A673 (cell line): ENCODE results near the gene RASGRF1. TPM values are rescaled to one million over a fixed set of nuclear protein-coding genes. Genes with fewer than 3 reads are reported as not detected.

Experiments used
- BruUV-seq: library from RNA; stranded (reverse); fragments of 400-500 nt; replicated peaks from 2 replicates; lab custom pipeline; 2021; lab: Mats Ljungman, UMichigan
- CTCF ChIA-PET: fragments of 300-600 bp; sonication (Branson Sonifier 250); formaldehyde crosslinking; loops from one replicate; lab custom pipeline; 2022; ENCODE audit warnings: antibody characterized with exemption; lab: Charles Lee
- POLR2A ChIA-PET: fragments of 300-600 bp; sonication (Branson Sonifier 250); formaldehyde crosslinking; loops from one replicate; lab custom pipeline; 2022; ENCODE audit warnings: antibody characterized with exemption; ENCODE audit not compliant: low non-redundant PET; lab: Charles Lee
- DNase-seq: peaks from one replicate; pipeline ENCODE4 v3.0.0-alpha.2; 2015; ENCODE audit warnings: low spot score
- H3K27ac ChIP-seq: fragments of 200-600 bp; sonication (generic); 2 replicates; pipeline ENCODE4 v1.5.1; 2016; ENCODE audit warnings: mixed run types, low read depth, mild to moderate bottlenecking, mixed read lengths, antibody characterized with exemption, low read length; ENCODE audit not compliant: poor library complexity, severe bottlenecking
- H3K27me3 ChIP-seq: fragments of 200-600 bp; sonication (generic); replicated peaks from 2 replicates; pipeline ENCODE4 v1.6.1; 2017; ENCODE audit warnings: mixed run types, low read depth, mild to moderate bottlenecking, mixed read lengths, antibody characterized with exemption, low read length; ENCODE audit not compliant: insufficient read depth, poor library complexity
- H3K36me3 ChIP-seq: fragments of 200-600 bp; sonication (generic); 2 replicates; pipeline ENCODE4 v1.6.1; 2016; ENCODE audit warnings: mixed run types, mild to moderate bottlenecking, mixed read lengths, antibody characterized with exemption, low read length; ENCODE audit not compliant: insufficient read depth, poor library complexity, severe bottlenecking
- H3K4me1 ChIP-seq: fragments of 200-600 bp; sonication (generic); 2 replicates; pipeline ENCODE4 v1.6.1; 2017; ENCODE audit warnings: mixed run types, mild to moderate bottlenecking, mixed read lengths, antibody characterized with exemption, low read length; ENCODE audit not compliant: insufficient read depth, poor library complexity, severe bottlenecking
- H3K4me3 ChIP-seq: fragments of 200-600 bp; sonication (generic); 2 replicates; pipeline ENCODE4 v1.5.1; 2016; ENCODE audit warnings: low read depth, mixed run types, mild to moderate bottlenecking, mixed read lengths, low read length; ENCODE audit not compliant: poor library complexity, severe bottlenecking
- H3K9me3 ChIP-seq: fragments of 200-600 bp; sonication (generic); 2 replicates; pipeline ENCODE4 v1.6.1; 2016; ENCODE audit warnings: mixed run types, low read depth, mild to moderate bottlenecking, mixed read lengths, antibody characterized with exemption, low read length; ENCODE audit not compliant: poor library complexity, severe bottlenecking
- EZH2 ChIP-seq: fragments of 200-600 bp; sonication (generic); IDR thresholded peaks from 2 replicates; pipeline ENCODE4 v1.6.1; 2017; ENCODE audit warnings: borderline replicate concordance, low read depth, mild to moderate bottlenecking, mixed read lengths, antibody characterized with exemption, low read length; ENCODE audit not compliant: poor library complexity, severe bottlenecking
- intact Hi-C: fragments of 100-400 bp; cut with micrococcal nuclease; formaldehyde crosslinking; loops from one replicate; pipeline ENCODE4 v1.10.0; 2022; ENCODE audit not compliant: unreplicated experiment
- total RNA-seq: library from RNA; stranded (reverse); gene quantifications from 2 replicates; pipeline ENCODE4 v1.2.3, GENCODE V29; 2021
- TF ChIP-seq, protein P1 (sequence below): fragments of 300-800, 200-600 bp; sonication (generic); conservative IDR thresholded peaks from 2 replicates; pipeline ENCODE4 v1.5.1; 2017; ENCODE audit warnings: low read depth, mild to moderate bottlenecking, antibody characterized with exemption, low read length, moderate library complexity, mixed read lengths

The RASGRF1 gene
- total RNA-seq, 1 experiment from 2014 or later = 0.73 TPM

DNA sequence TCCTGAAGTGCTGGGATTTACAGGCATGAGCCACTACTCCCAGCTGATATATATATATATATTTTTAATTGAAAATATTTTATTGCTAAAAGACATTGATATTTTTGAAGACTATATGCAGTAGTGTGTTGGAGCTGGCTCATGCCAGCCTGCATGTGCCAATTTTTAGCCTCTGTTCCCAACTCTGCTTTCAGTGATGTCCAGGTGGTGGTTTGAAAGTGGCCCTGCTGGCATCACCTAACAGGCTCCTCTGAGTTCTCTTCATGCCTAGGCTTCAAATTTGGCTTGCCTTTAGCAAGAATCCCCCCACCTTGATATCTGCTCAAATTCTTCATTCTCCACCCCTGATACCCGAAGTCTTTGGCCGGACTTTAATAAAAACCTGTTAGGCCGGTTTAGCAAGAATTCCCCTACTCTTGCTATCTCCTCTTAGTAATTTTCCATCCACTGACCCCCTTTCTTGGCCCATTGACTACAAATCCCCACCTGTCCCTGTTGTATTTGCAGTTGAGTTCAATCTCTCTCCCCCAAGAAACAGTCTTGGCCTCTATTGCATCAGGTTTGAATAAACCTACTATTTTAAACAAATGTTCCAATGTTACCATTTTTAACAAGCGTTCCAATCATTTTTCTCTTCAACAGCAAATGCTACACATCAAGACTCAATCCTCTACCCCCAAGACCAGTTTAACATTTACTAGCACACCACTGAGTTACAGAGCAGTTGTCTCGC is 121.9 kb downstream of the RASGRF1 start:
- Histone ChIP-seq H3K4me3 (no peak overlapping the region), H3K4me1 (no peaks in the 10 kb centered on the region), H3K27me3 (no peaks in the 10 kb centered on the region), H3K27ac (no peak overlapping the region), H3K36me3 (no peaks in the 10 kb centered on the region), H3K9me3 (no peaks in the 10 kb centered on the region)
- no peak for DNase-seq
- POLR2A ChIA-PET = no interaction called here
- BruUV-seq = no TSS peak
- intact Hi-C loops = no loop called here
- CTCF ChIA-PET = no interaction called here
- TF ChIP-seq, protein P1, sequence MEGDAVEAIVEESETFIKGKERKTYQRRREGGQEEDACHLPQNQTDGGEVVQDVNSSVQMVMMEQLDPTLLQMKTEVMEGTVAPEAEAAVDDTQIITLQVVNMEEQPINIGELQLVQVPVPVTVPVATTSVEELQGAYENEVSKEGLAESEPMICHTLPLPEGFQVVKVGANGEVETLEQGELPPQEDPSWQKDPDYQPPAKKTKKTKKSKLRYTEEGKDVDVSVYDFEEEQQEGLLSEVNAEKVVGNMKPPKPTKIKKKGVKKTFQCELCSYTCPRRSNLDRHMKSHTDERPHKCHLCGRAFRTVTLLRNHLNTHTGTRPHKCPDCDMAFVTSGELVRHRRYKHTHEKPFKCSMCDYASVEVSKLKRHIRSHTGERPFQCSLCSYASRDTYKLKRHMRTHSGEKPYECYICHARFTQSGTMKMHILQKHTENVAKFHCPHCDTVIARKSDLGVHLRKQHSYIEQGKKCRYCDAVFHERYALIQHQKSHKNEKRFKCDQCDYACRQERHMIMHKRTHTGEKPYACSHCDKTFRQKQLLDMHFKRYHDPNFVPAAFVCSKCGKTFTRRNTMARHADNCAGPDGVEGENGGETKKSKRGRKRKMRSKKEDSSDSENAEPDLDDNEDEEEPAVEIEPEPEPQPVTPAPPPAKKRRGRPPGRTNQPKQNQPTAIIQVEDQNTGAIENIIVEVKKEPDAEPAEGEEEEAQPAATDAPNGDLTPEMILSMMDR = no peak
- no peak for TF ChIP-seq EZH2

DNA sequence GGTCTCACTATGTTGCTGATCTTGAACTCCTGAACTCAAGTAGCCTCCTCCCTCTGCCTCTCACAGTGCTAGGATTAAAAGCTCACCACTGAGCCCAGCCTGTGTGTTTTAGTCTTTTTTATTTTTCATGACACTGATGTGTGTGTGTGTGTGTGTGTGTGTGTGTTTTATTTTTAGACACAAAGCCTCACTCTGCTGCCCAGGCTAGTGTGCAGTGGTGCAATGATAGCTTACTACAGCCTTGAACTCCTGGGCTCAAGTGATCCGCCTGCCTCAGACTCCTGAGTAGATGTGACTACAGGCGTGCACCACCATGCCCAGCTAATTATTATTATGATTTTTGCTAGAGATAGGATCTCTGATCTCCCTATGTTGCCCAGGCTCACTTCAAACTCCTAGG is 122.5 kb downstream of the RASGRF1 start:
- no TSS peak for BruUV-seq
- intact Hi-C loops = no loop called here
- Histone ChIP-seq H3K4me3 (no peak overlapping the region), H3K27ac (no peak overlapping the region), H3K27me3 (no peaks in the 10 kb centered on the region), H3K9me3 (no peaks in the 10 kb centered on the region), H3K4me1 (no peaks in the 10 kb centered on the region), H3K36me3 (no peaks in the 10 kb centered on the region)
- TF ChIP-seq, protein P1 = no peak
- TF ChIP-seq EZH2 = no peak
- ChIA-PET CTCF (no interaction called here), POLR2A (interaction anchor here (0.6 to 0.7 kb wide), 2 partner anchors 20 to 255 kb away, joined by 3 read pairs; no protein-coding TSS in a partner anchor)
- DNase-seq = no peak

DNA sequence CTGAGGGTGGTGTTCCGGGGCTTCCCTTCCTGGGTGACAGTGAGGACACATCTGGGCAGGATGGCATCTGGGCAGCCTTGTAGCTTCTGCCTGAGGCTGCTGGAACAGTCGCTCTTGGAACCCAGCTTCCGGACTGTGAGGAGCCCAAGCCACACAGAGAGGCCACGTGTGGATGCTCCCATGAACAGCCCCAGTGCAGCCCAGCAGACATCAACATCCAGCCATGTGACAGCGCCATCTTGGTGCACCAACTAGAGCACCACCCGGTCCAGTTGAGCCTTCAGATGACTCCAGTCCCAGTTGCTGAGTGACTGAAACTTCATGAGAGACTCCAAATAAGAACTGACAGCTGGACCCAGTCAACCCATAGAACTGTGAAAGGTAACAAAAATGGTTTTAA is 130.3 kb downstream of the RASGRF1 start:
- no peaks in the 10 kb centered on the region for H3K27me3 ChIP-seq
- DNase-seq = no peak
- H3K36me3 ChIP-seq = no peaks in the 10 kb centered on the region
- no TSS peak for BruUV-seq
- CTCF ChIA-PET = no interaction called here
- intact Hi-C loops = no loop called here
- TF ChIP-seq EZH2 = no peak
- TF ChIP-seq, protein P1 = no peak
- H3K9me3 ChIP-seq = no peaks in the 10 kb centered on the region
- no peaks in the 10 kb centered on the region for H3K4me1 ChIP-seq
- POLR2A ChIA-PET = no interaction called here
- no peak overlapping the region for H3K27ac ChIP-seq
- no peak overlapping the region for H3K4me3 ChIP-seq
